ENCODE measurements around the gene DPP4. TPM values are rescaled to one million over a fixed set of nuclear protein-coding genes. Genes with fewer than 3 reads are reported as not detected.

DPP4 gene
- total and polyA plus RNA-seq, 2 of the 13 experiments (the other 11 are each of a cell fraction or from before 2014, with no cell fraction given): 39.4 to 109 TPM

GRCh38 chr2:161965994-161966393 is 108.0 kb downstream of the DPP4 start:
- no TSS peak for BruUV-seq (replicated peaks)
- FAIRE-seq: no peak
- Histone ChIP-seq H4K20me1 (ENCODE audit: insufficient read depth, low read length) (no peaks in the 10 kb centered on the region), H3K9ac (ENCODE audit: insufficient read depth, low read depth, low read length) (no peak overlapping the region), H3K9me3 (ENCODE audit: low read length) (no peaks in the 10 kb centered on the region), H3K79me2 (ENCODE audit: insufficient read depth, low read length) (no peaks in the 10 kb centered on the region), H3K4me3 (replicated peaks in 1 of 3; ENCODE audit: insufficient read depth in 1 of 3, low read depth in 2 of 3, low read length in 3 of 3) (no peak overlapping the region), H3K4me1 (ENCODE audit: insufficient read depth, low read length) (no peaks in the 10 kb centered on the region), H3K27ac (ENCODE audit: extremely low read length, insufficient read depth, low read length) (no peak overlapping the region), H3K27me3 (ENCODE audit: control insufficient read depth in 1 of 2, insufficient read depth in 2 of 2, low read length in 2 of 2) (no peaks in the 10 kb centered on the region), H3K36me3 (replicated peaks in 1 of 2; ENCODE audit: control insufficient read depth in 1 of 2, insufficient read depth in 2 of 2, low read length in 2 of 2) (no peaks in the 10 kb centered on the region), H3K4me2 (ENCODE audit: low read depth, low read length) (no peak overlapping the region), H2AFZ (ENCODE audit: low read length) (no peak overlapping the region)
- DNase-seq (ENCODE audit: low spot score): no peak
- no peak for ATAC-seq
- 12% methylated on average over 1 of the region's 1 CpG for WGBS (ENCODE audit: low lambda C conversion rate)
- intact Hi-C loops (cut with micrococcal nuclease; ENCODE audit: unreplicated experiment): no loop called here
- TF ChIP-seq TARDBP (CRISPR knock-in tag; IDR thresholded peaks at IDR 0.05): no peak
- TF ChIP-seq ZNF597 (CRISPR knock-in tag; IDR thresholded peaks at IDR 0.05): no peak
- TF ChIP-seq FOXM1 (CRISPR knock-in tag; IDR thresholded peaks at IDR 0.05): no peak
- TF ChIP-seq ZSCAN12 (CRISPR knock-in tag; IDR thresholded peaks at IDR 0.05): no peak
- TF ChIP-seq FOXO1 (CRISPR knock-in tag; IDR thresholded peaks at IDR 0.05): no peak
- CTCF ChIA-PET (ENCODE audit: low intra/inter-chr PET ratio, low total read pairs): no interaction called here
- in situ Hi-C loops (cut with HindIII; ENCODE audit: extremely low pct_ligation_motif_present, low pct_unique_long_range_greater_than_20kb): no loop called here
- POLR2A ChIA-PET: no interaction called here

- ATAC-seq (no peak), FAIRE-seq (no peak), DNase-seq (ENCODE audit: low spot score) (no peak)
- in situ Hi-C loops (cut with HindIII; ENCODE audit: extremely low pct_ligation_motif_present, low pct_unique_long_range_greater_than_20kb) (no loop called here), intact Hi-C loops (cut with micrococcal nuclease; ENCODE audit: unreplicated experiment) (no loop called here)
- Histone ChIP-seq H3K9me3 (ENCODE audit: low read length) (no peaks in the 10 kb centered on the region), H3K4me1 (ENCODE audit: insufficient read depth, low read length) (no peaks in the 10 kb centered on the region), H2AFZ (ENCODE audit: low read length) (no peak overlapping the region), H3K27me3 (ENCODE audit: control insufficient read depth in 1 of 2, insufficient read depth in 2 of 2, low read length in 2 of 2) (no peaks in the 10 kb centered on the region), H3K36me3 (replicated peaks in 1 of 2; ENCODE audit: control insufficient read depth in 1 of 2, insufficient read depth in 2 of 2, low read length in 2 of 2) (no peaks in the 10 kb centered on the region), H3K4me3 (replicated peaks in 1 of 3; ENCODE audit: insufficient read depth in 1 of 3, low read depth in 2 of 3, low read length in 3 of 3) (no peak overlapping the region), H3K9ac (ENCODE audit: insufficient read depth, low read depth, low read length) (no peak overlapping the region), H4K20me1 (ENCODE audit: insufficient read depth, low read length) (no peaks in the 10 kb centered on the region), H3K4me2 (ENCODE audit: low read depth, low read length) (no peak overlapping the region), H3K27ac (ENCODE audit: extremely low read length, insufficient read depth, low read length) (no peak overlapping the region), H3K79me2 (ENCODE audit: insufficient read depth, low read length) (no peaks in the 10 kb centered on the region)
- BruUV-seq (replicated peaks): no TSS peak
- ChIA-PET POLR2A (no interaction called here), CTCF (ENCODE audit: low intra/inter-chr PET ratio, low total read pairs) (no interaction called here)
- 65% methylated on average over 4 of the region's 4 CpGs for WGBS (ENCODE audit: low lambda C conversion rate)
- no peak for TF ChIP-seq PLRG1 (conservative IDR thresholded peaks at IDR 0.05)
- no peak for TF ChIP-seq MIXL1 (CRISPR knock-in tag; IDR thresholded peaks at IDR 0.05)
- no peak for TF ChIP-seq GMEB1 (CRISPR knock-in tag; IDR thresholded peaks at IDR 0.05; ENCODE audit: borderline replicate concordance)
- TF ChIP-seq POLR2AphosphoS2 (IDR thresholded peaks at IDR 0.05; ENCODE audit: low read depth, low read length): no peak
- TF ChIP-seq ZNF563 (CRISPR knock-in tag; IDR thresholded peaks at IDR 0.05): no peak
- TF ChIP-seq ZUFSP (CRISPR knock-in tag; IDR thresholded peaks at IDR 0.05; ENCODE audit: borderline replicate concordance): no peak
- no peak for TF ChIP-seq ARID3A (IDR thresholded peaks at IDR 0.05; ENCODE audit: low read depth, low read length)
- no peak for TF ChIP-seq JUNB (CRISPR knock-in tag; IDR thresholded peaks at IDR 0.05; ENCODE audit: borderline replicate concordance)
- no peak for TF ChIP-seq ZNF263 (CRISPR knock-in tag; IDR thresholded peaks at IDR 0.05)
- no peak for TF ChIP-seq ZNF143 (CRISPR knock-in tag; IDR thresholded peaks at IDR 0.05)
Observed at GRCh38 chr2:161964160-161964559, 109.9 kb downstream of the DPP4 start.
